Neural cell (in vitro differentiated cells): ENCODE results near the gene ACOX1. TPM values are rescaled to one million over a fixed set of nuclear protein-coding genes. Genes with fewer than 3 reads are reported as not detected.

Source experiments
- H2AFZ ChIP-seq: fragments of 200-600, 300-800 bp; sonication (generic), shearing (Covaris generic); 2 replicates; pipeline ENCODE4 v1.6.0; 2014; ENCODE audit warnings: low read depth, mild to moderate bottlenecking, antibody characterized with exemption, low read length, moderate library complexity
- H3F3A ChIP-seq: fragments of 200-600 bp; shearing (Covaris generic); 2 replicates; pipeline ENCODE4 v1.6.1; 2016; ENCODE audit warnings: mild to moderate bottlenecking, moderate library complexity, mixed read lengths, antibody characterized with exemption, low read length; ENCODE audit not compliant: insufficient read depth, poor library complexity, severe bottlenecking
- H3K27ac ChIP-seq: fragments of 200-600, 300-800 bp; sonication (generic), shearing (Covaris generic); 2 replicates; pipeline ENCODE4 v1.5.1; 2014; ENCODE audit warnings: mild to moderate bottlenecking, low read length, moderate library complexity
- H3K27me3 ChIP-seq: fragments of 300-800, 200-600 bp; sonication (generic), shearing (Covaris generic); 2 replicates; pipeline ENCODE4 v1.6.0; 2014; ENCODE audit warnings: mild to moderate bottlenecking, low read depth, low read length, moderate library complexity; ENCODE audit not compliant: insufficient read depth
- H3K36me3 ChIP-seq: fragments of 300-800, 200-600 bp; sonication (generic), shearing (Covaris generic); 2 replicates; pipeline ENCODE4 v1.5.1; 2014; ENCODE audit warnings: mild to moderate bottlenecking, antibody characterized with exemption, low read length, moderate library complexity; ENCODE audit not compliant: insufficient read depth
- H3K4me2 ChIP-seq: fragments of 300-800, 200-600 bp; sonication (generic), shearing (Covaris generic); 2 replicates; pipeline ENCODE4 v1.6.0; 2014; ENCODE audit warnings: mild to moderate bottlenecking, low read length
- H3K4me3 ChIP-seq: fragments of 300-800, 200-600 bp; sonication (generic), shearing (Covaris generic); 2 replicates; pipeline ENCODE4 v1.5.1; 2014; ENCODE audit warnings: mild to moderate bottlenecking, low read length, moderate library complexity
- H3K79me2 ChIP-seq: fragments of 200-600 bp; shearing (Covaris generic); replicated peaks from 2 replicates; pipeline ENCODE4 v1.6.0; 2014; ENCODE audit warnings: mild to moderate bottlenecking, low read length, moderate library complexity; ENCODE audit not compliant: insufficient read depth
- H3K9ac ChIP-seq: fragments of 300-800, 200-600 bp; sonication (generic), shearing (Covaris generic); 2 replicates; pipeline ENCODE4 v1.6.1; 2016; ENCODE audit warnings: mild to moderate bottlenecking, low read length, mixed read lengths
- H3K9me2 ChIP-seq: fragments of 200-600 bp; shearing (Covaris generic); 2 replicates; pipeline ENCODE4 v1.6.1; 2016; ENCODE audit warnings: mild to moderate bottlenecking, low read length, mixed read lengths; ENCODE audit not compliant: insufficient read depth
- H3K9me3 ChIP-seq: fragments of 200-600, 300-800 bp; sonication (generic), shearing (Covaris generic); 2 replicates; pipeline ENCODE4 v1.6.1; 2016; ENCODE audit warnings: mild to moderate bottlenecking, mixed run types, low read length, moderate library complexity, mixed read lengths
- H4K20me1 ChIP-seq: fragments of 200-600 bp; shearing (Covaris generic); 2 replicates; pipeline ENCODE4 v1.6.1; 2016; ENCODE audit warnings: mild to moderate bottlenecking, mixed run types; ENCODE audit not compliant: insufficient read depth
- CTCF ChIP-seq: fragments of 450-650 bp; IDR thresholded peaks from 2 replicates; pipeline ENCODE4 v1.5.1; 2014; ENCODE audit warnings: antibody characterized with exemption, mild to moderate bottlenecking, moderate library complexity; ENCODE audit not compliant: poor library complexity, severe bottlenecking
- EP300 ChIP-seq: fragments of 450-650 bp; conservative IDR thresholded peaks from 2 replicates; pipeline ENCODE4 v1.6.1; 2014; ENCODE audit warnings: antibody characterized with exemption, mild to moderate bottlenecking, moderate library complexity; ENCODE audit not compliant: poor library complexity, severe bottlenecking
- EZH2 ChIP-seq: fragments of 200-600, 300-800 bp; shearing (Covaris generic), sonication (generic); IDR thresholded peaks from 2 replicates; pipeline ENCODE4 v1.6.1; 2014; ENCODE audit warnings: antibody characterized with exemption, low read length, borderline replicate concordance, mild to moderate bottlenecking; ENCODE audit not compliant: insufficient read depth, poor library complexity, severe bottlenecking
- MXI1 ChIP-seq: fragments of 450-650 bp; conservative IDR thresholded peaks from 2 replicates; pipeline ENCODE4 v1.6.1; 2014; ENCODE audit warnings: antibody characterized with exemption, mild to moderate bottlenecking; ENCODE audit not compliant: poor library complexity, severe bottlenecking
- POLR2AphosphoS5 ChIP-seq: IDR thresholded peaks from 2 replicates; pipeline ENCODE4 v1.6.1; 2012
- RAD21 ChIP-seq: fragments of 450-650 bp; conservative IDR thresholded peaks from 2 replicates; pipeline ENCODE4 v1.6.1; 2014; ENCODE audit warnings: antibody characterized with exemption, mild to moderate bottlenecking, moderate library complexity
- REST ChIP-seq: IDR thresholded peaks from 2 replicates; pipeline ENCODE4 v1.6.1; 2012; ENCODE audit warnings: borderline replicate concordance
- SMC3 ChIP-seq: fragments of 450-650 bp; conservative IDR thresholded peaks from 2 replicates; pipeline ENCODE4 v1.6.1; 2014; ENCODE audit warnings: antibody characterized with exemption, mild to moderate bottlenecking, moderate library complexity; ENCODE audit not compliant: poor library complexity
- TAF1 ChIP-seq: IDR thresholded peaks from 2 replicates; pipeline ENCODE4 v1.6.1; 2012; ENCODE audit warnings: low read depth
- polyA plus RNA-seq: library from polyadenylated mRNA; depleted of rRNA; stranded (reverse); fragments of >200 nt; gene quantifications from 2 replicates; pipeline ENCODE4 v1.2.3, GENCODE V29; 2014

Gene ACOX1
- polyA plus RNA-seq, 1 donor from 2014 or later: 31.2 TPM

- Histone ChIP-seq H2AFZ (no peak overlapping the region), H4K20me1 (no peaks in the 10 kb centered on the region), H3K4me2 (no peak overlapping the region), H3K36me3 (peaks cover 10% of the 10 kb centered on the region), H3K27ac (no peak overlapping the region), H3K79me2 (no peaks in the 10 kb centered on the region), H3K9me3 (no peaks in the 10 kb centered on the region), H3F3A (no peaks in the 10 kb centered on the region), H3K9me2 (no peaks in the 10 kb centered on the region), H3K9ac (no peak overlapping the region), H3K4me3 (no peak overlapping the region), H3K27me3 (no peaks in the 10 kb centered on the region)
- TF ChIP-seq EP300 (no peak), POLR2AphosphoS5 (no peak), MXI1 (no peak)
Observed at GRCh38 chr17:75942473-75942872, 36.5 kb downstream of the ACOX1 start.

- Histone ChIP-seq H3K9ac (no peak overlapping the region), H3K4me3 (peak overlapping the region; percentile 99), H3K27ac (no peak overlapping the region), H3K79me2 (no peaks in the 10 kb centered on the region), H3K9me2 (no peaks in the 10 kb centered on the region), H3K9me3 (no peaks in the 10 kb centered on the region), H3K36me3 (peaks cover 5% of the 10 kb centered on the region), H4K20me1 (no peaks in the 10 kb centered on the region), H3F3A (no peaks in the 10 kb centered on the region), H3K27me3 (no peaks in the 10 kb centered on the region), H2AFZ (no peak overlapping the region), H3K4me2 (peak overlapping the region; percentile 90)
- TF ChIP-seq CTCF (no peak), POLR2AphosphoS5 (no peak), SMC3 (no peak), MXI1 (no peak), RAD21 (no peak), EZH2 (no peak), TAF1 (no peak)
Observed at GRCh38 chr17:75941442-75941819, 37.5 kb downstream of the ACOX1 start.

- Histone ChIP-seq H3K4me2 (peak within 1 kb of the TSS; percentile 90), H3K27me3 (no peaks in the 10 kb centered on the region), H3K27ac (peak within 1 kb of the TSS; percentile 52), H3K79me2 (no peaks in the 10 kb centered on the region), H3K36me3 (no peaks in the 10 kb centered on the region), H4K20me1 (no peaks in the 10 kb centered on the region), H3K9me2 (no peaks in the 10 kb centered on the region), H3K4me3 (peak within 1 kb of the TSS; percentile 99), H3K9me3 (no peaks in the 10 kb centered on the region), H3F3A (no peaks in the 10 kb centered on the region), H2AFZ (peak within 1 kb of the TSS; percentile 89), H3K9ac (peak within 1 kb of the TSS; percentile 84)
- no peak for TF ChIP-seq RAD21
- TF ChIP-seq REST: peak; percentile 63
- peak; percentile 37 for TF ChIP-seq SMC3
- TF ChIP-seq EP300: no peak
- TF ChIP-seq EZH2: no peak
- peak; percentile 38 for TF ChIP-seq CTCF
- TF ChIP-seq MXI1: peak; percentile 96
- peak; percentile 42 for TF ChIP-seq TAF1
- TF ChIP-seq POLR2AphosphoS5: peak; percentile 92
Observed at GRCh38 chr17:75940727-75941441, 38.1 kb downstream of the ACOX1 start, which contains the start of gene FBF1. Gene FBF1, minus strand, starts transcription at chr17:75941042. Its CDS starts 2,893 bp downstream, at chr17:75938149.
